Liver (tissue), 9 donors: ENCODE results near the gene GUCA1C. TPM values are rescaled to one million over a fixed set of nuclear protein-coding genes. Genes with fewer than 3 reads are reported as not detected.

Experiments
- DNase-seq: peaks from one replicate; pipeline ENCODE4 v3.0.0-alpha.2; 2017; ENCODE audit warnings: low spot score
- H3K27ac ChIP-seq, 2 donors: one replicate each; pipeline ENCODE4 v1.7.0; 2013; ENCODE audit warnings: inconsistent platforms in 2 of 2, low read length in 2 of 2, control low read depth in 1 of 2, low read depth in 1 of 2, mild to moderate bottlenecking in 1 of 2
- H3K27me3 ChIP-seq, 4 donors: one replicate each; pipeline versions ENCODE4 v1.6.1 to v1.7.0; 2013; ENCODE audit warnings: low read length in 3 of 4, inconsistent platforms in 1 of 4, mild to moderate bottlenecking in 1 of 4, moderate library complexity in 1 of 4; ENCODE audit not compliant: control insufficient read depth in 4 of 4, insufficient read depth in 4 of 4
- H3K36me3 ChIP-seq, 4 donors: one replicate each; pipeline versions ENCODE4 v1.6.1 to v1.7.0; 2013; ENCODE audit warnings: low read length in 3 of 4, mild to moderate bottlenecking in 3 of 4, low read depth in 1 of 4, moderate library complexity in 1 of 4; ENCODE audit not compliant: control insufficient read depth in 4 of 4, insufficient read depth in 3 of 4
- H3K4me1 ChIP-seq, 4 donors: one replicate each; pipeline versions ENCODE4 v1.6.1 to v1.7.0; 2013; ENCODE audit warnings: low read length in 3 of 4, mild to moderate bottlenecking in 3 of 4, moderate library complexity in 1 of 4; ENCODE audit not compliant: control insufficient read depth in 4 of 4, insufficient read depth in 4 of 4
- H3K4me3 ChIP-seq, 3 donors: one replicate each; pipeline versions ENCODE4 v1.6.1 to v1.7.0; 2013; ENCODE audit warnings: low read length in 3 of 3, control low read depth in 1 of 3, low read depth in 1 of 3, mild to moderate bottlenecking in 1 of 3
- H3K9ac ChIP-seq, 2 donors: one replicate each; pipeline ENCODE4 v1.7.0; 2013; ENCODE audit warnings: low read length in 2 of 2, mild to moderate bottlenecking in 2 of 2, moderate library complexity in 2 of 2, control low read depth in 1 of 2, low read depth in 1 of 2
- H3K9me3 ChIP-seq, 4 donors: one replicate each; pipeline versions ENCODE4 v1.6.1 to v1.7.0; 2013; ENCODE audit warnings: low read length in 3 of 4; ENCODE audit not compliant: control insufficient read depth in 4 of 4
- EGR1 ChIP-seq, 2 donors: IDR thresholded peaks; 2 replicates each; pipeline ENCODE4 v1.6.1; 2016 to 2018; ENCODE audit warnings: antibody characterized with exemption in 2 of 2, low read depth in 2 of 2
- FOXA1 ChIP-seq: IDR thresholded peaks from 2 replicates; pipeline ENCODE4 v1.6.1; 2016; ENCODE audit warnings: antibody characterized with exemption
- FOXA2 ChIP-seq: IDR thresholded peaks from 2 replicates; pipeline ENCODE4 v1.6.1; 2016; ENCODE audit warnings: antibody characterized with exemption
- GABPA ChIP-seq, 2 donors: IDR thresholded peaks in 1 of 2; conservative IDR thresholded peaks in 1 of 2; 2 replicates each; pipeline ENCODE4 v1.6.1; 2016; ENCODE audit warnings: antibody characterized with exemption in 2 of 2, mild to moderate bottlenecking in 1 of 2, moderate library complexity in 1 of 2
- HNF4A ChIP-seq, 2 donors: conservative IDR thresholded peaks; 2 replicates each; pipeline ENCODE4 v1.6.1; 2016; ENCODE audit warnings: antibody characterized with exemption in 2 of 2, mild to moderate bottlenecking in 2 of 2
- HNF4G ChIP-seq: IDR thresholded peaks from 2 replicates; pipeline ENCODE4 v1.6.1; 2016; ENCODE audit warnings: antibody characterized with exemption
- JUND ChIP-seq, 2 donors: IDR thresholded peaks; 2 replicates each; pipeline ENCODE4 v1.6.1; 2016; ENCODE audit warnings: antibody characterized with exemption in 2 of 2
- NR2F2 ChIP-seq: IDR thresholded peaks from 2 replicates; pipeline ENCODE4 v1.6.1; 2016; ENCODE audit warnings: antibody characterized with exemption
- RAD21 ChIP-seq, 2 donors: IDR thresholded peaks; 2 replicates each; pipeline ENCODE4 v1.6.1; 2016; ENCODE audit warnings: antibody characterized with exemption in 2 of 2, mild to moderate bottlenecking in 2 of 2
- RXRA ChIP-seq, 2 donors: IDR thresholded peaks; 2 replicates each; pipeline ENCODE4 v1.6.1; 2017 to 2018; ENCODE audit warnings: antibody characterized with exemption in 2 of 2, mild to moderate bottlenecking in 1 of 2
- SP1 ChIP-seq: IDR thresholded peaks from 2 replicates; pipeline ENCODE4 v1.6.1; 2018; ENCODE audit warnings: antibody characterized with exemption, mild to moderate bottlenecking
- TAF1 ChIP-seq: conservative IDR thresholded peaks from 2 replicates; pipeline ENCODE4 v1.6.1; 2016; ENCODE audit warnings: antibody characterized with exemption, mild to moderate bottlenecking
- YY1 ChIP-seq: IDR thresholded peaks from 2 replicates; pipeline ENCODE4 v1.6.1; 2016; ENCODE audit warnings: antibody characterized with exemption, mild to moderate bottlenecking
- WGBS: extraction: QIAGEN DNeasy Blood & Tissue Kit; methylation state at CpG from one replicate; pipeline ENCODE4 v1.1.7; 2013; 5-methylcytosine and 5-hydroxymethylcytosine counted together
- polyA plus RNA-seq, 2 donors: library from polyadenylated mRNA; stranded (reverse) in 1 of 2; unstranded in 1 of 2; fragments of 200-250 nt in 1 of 2; fragments of >200 nt in 1 of 2; fragmentation: Nextera tagmentation in 1 of 2; extraction: Ambion mirVana in 1 of 2; gene quantifications; one replicate each; pipeline versions ENCODE4 v1.2.1 to v1.2.3, GENCODE V29; 2013 to 2015
- total RNA-seq, 2 donors: library from RNA; depleted of rRNA; stranded (reverse); fragments of >200 nt; gene quantifications; one replicate each; pipeline ENCODE4 v1.2.3, GENCODE V29; 2014
- TF ChIP-seq, protein P1 (sequence below): IDR thresholded peaks from 2 replicates; pipeline ENCODE4 v1.6.1; 2016; ENCODE audit warnings: antibody characterized with exemption
- TF ChIP-seq, protein P2 (sequence below): fragments of 150-350 bp; IDR thresholded peaks from 2 replicates; pipeline ENCODE4 v1.5.1; 2017; ENCODE audit warnings: improper control_type of control experiment, low read depth, low read length; ENCODE audit not compliant: missing input control
- TF ChIP-seq, protein P3 (sequence below): IDR thresholded peaks from 2 replicates; pipeline ENCODE4 v1.6.1; 2016; ENCODE audit warnings: antibody characterized with exemption
- TF ChIP-seq, protein P4 (sequence below): IDR thresholded peaks from 2 replicates; pipeline ENCODE4 v1.6.1; 2016; ENCODE audit warnings: antibody characterized with exemption, mild to moderate bottlenecking
- TF ChIP-seq, protein P5 (sequence below): IDR thresholded peaks from 2 replicates; pipeline ENCODE4 v1.6.1; 2016; ENCODE audit warnings: antibody characterized with exemption
- donor health status: healthy.
- donor health status: healthy.
- donor health status: healthy.
- donor health status: healthy.
- donor health status: healthy.

GUCA1C gene
- total and polyA plus RNA-seq, 4 donors, result not detected

DNA sequence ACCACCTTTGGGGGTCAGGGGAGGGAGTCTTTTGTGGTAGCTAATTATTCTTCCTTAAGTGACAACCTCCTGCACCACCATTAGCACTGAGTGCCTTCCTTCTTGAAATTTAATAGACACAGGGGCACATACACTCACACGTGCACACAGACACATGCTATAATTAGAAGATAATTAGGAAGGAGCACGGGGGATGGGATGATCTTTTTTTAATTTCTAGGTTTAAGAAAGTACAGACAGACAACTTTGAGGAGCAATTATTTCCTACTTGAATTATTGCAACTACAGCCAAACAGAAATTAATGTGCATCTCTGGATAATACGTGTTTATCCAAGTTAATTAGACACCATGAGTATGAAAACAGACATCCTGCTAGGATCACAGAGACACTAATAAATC lies 44.8 kb upstream of the GUCA1C start:
- 75% methylated on average over 3 of the region's 3 CpGs for WGBS
- TF ChIP-seq, protein P1, sequence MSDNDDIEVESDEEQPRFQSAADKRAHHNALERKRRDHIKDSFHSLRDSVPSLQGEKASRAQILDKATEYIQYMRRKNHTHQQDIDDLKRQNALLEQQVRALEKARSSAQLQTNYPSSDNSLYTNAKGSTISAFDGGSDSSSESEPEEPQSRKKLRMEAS, result no peak
- TF ChIP-seq, protein P2, sequence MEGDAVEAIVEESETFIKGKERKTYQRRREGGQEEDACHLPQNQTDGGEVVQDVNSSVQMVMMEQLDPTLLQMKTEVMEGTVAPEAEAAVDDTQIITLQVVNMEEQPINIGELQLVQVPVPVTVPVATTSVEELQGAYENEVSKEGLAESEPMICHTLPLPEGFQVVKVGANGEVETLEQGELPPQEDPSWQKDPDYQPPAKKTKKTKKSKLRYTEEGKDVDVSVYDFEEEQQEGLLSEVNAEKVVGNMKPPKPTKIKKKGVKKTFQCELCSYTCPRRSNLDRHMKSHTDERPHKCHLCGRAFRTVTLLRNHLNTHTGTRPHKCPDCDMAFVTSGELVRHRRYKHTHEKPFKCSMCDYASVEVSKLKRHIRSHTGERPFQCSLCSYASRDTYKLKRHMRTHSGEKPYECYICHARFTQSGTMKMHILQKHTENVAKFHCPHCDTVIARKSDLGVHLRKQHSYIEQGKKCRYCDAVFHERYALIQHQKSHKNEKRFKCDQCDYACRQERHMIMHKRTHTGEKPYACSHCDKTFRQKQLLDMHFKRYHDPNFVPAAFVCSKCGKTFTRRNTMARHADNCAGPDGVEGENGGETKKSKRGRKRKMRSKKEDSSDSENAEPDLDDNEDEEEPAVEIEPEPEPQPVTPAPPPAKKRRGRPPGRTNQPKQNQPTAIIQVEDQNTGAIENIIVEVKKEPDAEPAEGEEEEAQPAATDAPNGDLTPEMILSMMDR, result no peak
- TF ChIP-seq HNF4A (conservative IDR thresholded peaks at IDR 0.05) (no peak), RXRA (IDR thresholded peaks at IDR 0.05) (no peak), YY1 (no peak), FOXA1 (no peak), EGR1 (IDR thresholded peaks at IDR 0.05; ENCODE audit: low read depth in 2 of 2) (no peak), TAF1 (no peak), FOXA2 (no peak), RAD21 (IDR thresholded peaks at IDR 0.05) (no peak), JUND (IDR thresholded peaks at IDR 0.05) (no peak), HNF4G (no peak), NR2F2 (no peak), SP1 (no peak), GABPA (IDR thresholded peaks at IDR 0.05 in 1 of 2, conservative IDR thresholded peaks at IDR 0.05 in 1 of 2) (no peak)
- TF ChIP-seq, protein P3, sequence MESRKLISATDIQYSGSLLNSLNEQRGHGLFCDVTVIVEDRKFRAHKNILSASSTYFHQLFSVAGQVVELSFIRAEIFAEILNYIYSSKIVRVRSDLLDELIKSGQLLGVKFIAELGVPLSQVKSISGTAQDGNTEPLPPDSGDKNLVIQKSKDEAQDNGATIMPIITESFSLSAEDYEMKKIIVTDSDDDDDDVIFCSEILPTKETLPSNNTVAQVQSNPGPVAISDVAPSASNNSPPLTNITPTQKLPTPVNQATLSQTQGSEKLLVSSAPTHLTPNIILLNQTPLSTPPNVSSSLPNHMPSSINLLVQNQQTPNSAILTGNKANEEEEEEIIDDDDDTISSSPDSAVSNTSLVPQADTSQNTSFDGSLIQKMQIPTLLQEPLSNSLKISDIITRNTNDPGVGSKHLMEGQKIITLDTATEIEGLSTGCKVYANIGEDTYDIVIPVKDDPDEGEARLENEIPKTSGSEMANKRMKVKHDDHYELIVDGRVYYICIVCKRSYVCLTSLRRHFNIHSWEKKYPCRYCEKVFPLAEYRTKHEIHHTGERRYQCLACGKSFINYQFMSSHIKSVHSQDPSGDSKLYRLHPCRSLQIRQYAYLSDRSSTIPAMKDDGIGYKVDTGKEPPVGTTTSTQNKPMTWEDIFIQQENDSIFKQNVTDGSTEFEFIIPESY, result no peak
- TF ChIP-seq, protein P4, sequence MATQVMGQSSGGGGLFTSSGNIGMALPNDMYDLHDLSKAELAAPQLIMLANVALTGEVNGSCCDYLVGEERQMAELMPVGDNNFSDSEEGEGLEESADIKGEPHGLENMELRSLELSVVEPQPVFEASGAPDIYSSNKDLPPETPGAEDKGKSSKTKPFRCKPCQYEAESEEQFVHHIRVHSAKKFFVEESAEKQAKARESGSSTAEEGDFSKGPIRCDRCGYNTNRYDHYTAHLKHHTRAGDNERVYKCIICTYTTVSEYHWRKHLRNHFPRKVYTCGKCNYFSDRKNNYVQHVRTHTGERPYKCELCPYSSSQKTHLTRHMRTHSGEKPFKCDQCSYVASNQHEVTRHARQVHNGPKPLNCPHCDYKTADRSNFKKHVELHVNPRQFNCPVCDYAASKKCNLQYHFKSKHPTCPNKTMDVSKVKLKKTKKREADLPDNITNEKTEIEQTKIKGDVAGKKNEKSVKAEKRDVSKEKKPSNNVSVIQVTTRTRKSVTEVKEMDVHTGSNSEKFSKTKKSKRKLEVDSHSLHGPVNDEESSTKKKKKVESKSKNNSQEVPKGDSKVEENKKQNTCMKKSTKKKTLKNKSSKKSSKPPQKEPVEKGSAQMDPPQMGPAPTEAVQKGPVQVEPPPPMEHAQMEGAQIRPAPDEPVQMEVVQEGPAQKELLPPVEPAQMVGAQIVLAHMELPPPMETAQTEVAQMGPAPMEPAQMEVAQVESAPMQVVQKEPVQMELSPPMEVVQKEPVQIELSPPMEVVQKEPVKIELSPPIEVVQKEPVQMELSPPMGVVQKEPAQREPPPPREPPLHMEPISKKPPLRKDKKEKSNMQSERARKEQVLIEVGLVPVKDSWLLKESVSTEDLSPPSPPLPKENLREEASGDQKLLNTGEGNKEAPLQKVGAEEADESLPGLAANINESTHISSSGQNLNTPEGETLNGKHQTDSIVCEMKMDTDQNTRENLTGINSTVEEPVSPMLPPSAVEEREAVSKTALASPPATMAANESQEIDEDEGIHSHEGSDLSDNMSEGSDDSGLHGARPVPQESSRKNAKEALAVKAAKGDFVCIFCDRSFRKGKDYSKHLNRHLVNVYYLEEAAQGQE, result no peak
- TF ChIP-seq, protein P5, sequence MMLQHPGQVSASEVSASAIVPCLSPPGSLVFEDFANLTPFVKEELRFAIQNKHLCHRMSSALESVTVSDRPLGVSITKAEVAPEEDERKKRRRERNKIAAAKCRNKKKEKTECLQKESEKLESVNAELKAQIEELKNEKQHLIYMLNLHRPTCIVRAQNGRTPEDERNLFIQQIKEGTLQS, result no peak

More for the DNA sequence above, 44.8 kb upstream of the GUCA1C start:
- Histone ChIP-seq H3K4me1 (no peaks in the 10 kb centered on the region), H3K27me3 (no peaks in the 10 kb centered on the region), H3K9ac (no peak overlapping the region), H3K27ac (no peak overlapping the region), H3K4me3 (no peak overlapping the region), H3K9me3 (no peaks in the 10 kb centered on the region), H3K36me3 (no peaks in the 10 kb centered on the region)
- no peak for DNase-seq
